GM21423 (cell line): Measurements from ENCODE around the gene DPM3.
"Not testable (repeated sequence)": the region's sequence is repeated elsewhere in the genome, so short reads cannot be mapped to it uniquely, and the experiment has no call there.

ENCODE experiments used
- ATAC-seq: cut with Tn5 transposase; IDR thresholded peaks from one replicate; pipeline ENCODE4 v1.9.1; 2021; ENCODE audit warnings: mild to moderate bottlenecking, moderate library complexity; ENCODE audit not compliant: unreplicated experiment

The DPM3 gene

GRCh38 chr1:155126556-155127104, 13.7 kb downstream of the DPM3 start:
- no peak for ATAC-seq

- no peak for ATAC-seq
Measured at GRCh38 chr1:155125946-155126555, 14.3 kb downstream of the DPM3 start.

- ATAC-seq, result no peak
Measured at GRCh38 chr1:155125511-155125945, 14.8 kb downstream of the DPM3 start.

- ATAC-seq, result no peak
Measured at GRCh38 chr1:155124503-155125463, 15.5 kb downstream of the DPM3 start.

GRCh38 chr1:155123801-155124200, 16.5 kb downstream of the DPM3 start:
- no peak for ATAC-seq

- ATAC-seq, result no peak
Measured at GRCh38 chr1:155122308-155122707, 18.0 kb downstream of the DPM3 start.

GRCh38 chr1:155121249-155121648, 19.1 kb downstream of the DPM3 start:
- ATAC-seq, result no peak

- ATAC-seq, result no peak
Measured at GRCh38 chr1:155120253-155120652, 20.1 kb downstream of the DPM3 start.

- not testable (repeated sequence) for ATAC-seq
Measured at GRCh38 chr1:155118090-155118489, 22.2 kb downstream of the DPM3 start.

GRCh38 chr1:155117610-155118009, 22.7 kb downstream of the DPM3 start:
- no peak for ATAC-seq

- no peak for ATAC-seq
Measured at GRCh38 chr1:155116113-155116764, 24.1 kb downstream of the DPM3 start.

GRCh38 chr1:155113450-155113980, 26.8 kb downstream of the DPM3 start:
- ATAC-seq, result no peak

GRCh38 chr1:155110826-155111225, 29.5 kb downstream of the DPM3 start:
- ATAC-seq, result no peak

- no peak for ATAC-seq
Measured at GRCh38 chr1:155110381-155110780, 29.9 kb downstream of the DPM3 start.

- ATAC-seq, result no peak
Measured at GRCh38 chr1:155108296-155108695, 32.0 kb downstream of the DPM3 start.

- no peak for ATAC-seq
Measured at GRCh38 chr1:155107309-155108264, 32.7 kb downstream of the DPM3 start.

GRCh38 chr1:155106862-155107261, 33.5 kb downstream of the DPM3 start:
- no peak for ATAC-seq

- ATAC-seq, result no peak
Measured at GRCh38 chr1:155105604-155106011, 34.7 kb downstream of the DPM3 start.

GRCh38 chr1:155104605-155105534, 35.5 kb downstream of the DPM3 start:
- ATAC-seq, result no peak
